Epithelial cell of proximal tubule (primary cell): ENCODE measurements around the gene ARMC2. TPM values are rescaled to one million over a fixed set of nuclear protein-coding genes. Genes with fewer than 3 reads are reported as not detected.

Experiments used
- DNase-seq: peaks from one replicate; pipeline ENCODE4 v3.0.0-alpha.2; 2011; ENCODE audit warnings: low read depth
- H3K4me3 ChIP-seq: 2 replicates; pipeline ENCODE4 v1.5.1; 2011; ENCODE audit warnings: low read depth, mild to moderate bottlenecking, low read length
- total RNA-seq: library from RNA; depleted of rRNA; stranded (reverse); fragments of >200 nt; gene quantifications from 2 replicates; pipeline ENCODE4 v1.2.3, GENCODE V29; 2015
- TF ChIP-seq, protein P1 (sequence below): conservative IDR thresholded peaks from 2 replicates; pipeline ENCODE4 v1.5.1; 2012; ENCODE audit warnings: low read depth, mild to moderate bottlenecking, low read length

Gene ARMC2
- total RNA-seq, 1 donor from 2014 or later = 1.7 TPM

GRCh38 chr6:108875161-108875555 lies 26.9 kb downstream of the ARMC2 start:
- DNase-seq = no peak
- TF ChIP-seq, protein P1, sequence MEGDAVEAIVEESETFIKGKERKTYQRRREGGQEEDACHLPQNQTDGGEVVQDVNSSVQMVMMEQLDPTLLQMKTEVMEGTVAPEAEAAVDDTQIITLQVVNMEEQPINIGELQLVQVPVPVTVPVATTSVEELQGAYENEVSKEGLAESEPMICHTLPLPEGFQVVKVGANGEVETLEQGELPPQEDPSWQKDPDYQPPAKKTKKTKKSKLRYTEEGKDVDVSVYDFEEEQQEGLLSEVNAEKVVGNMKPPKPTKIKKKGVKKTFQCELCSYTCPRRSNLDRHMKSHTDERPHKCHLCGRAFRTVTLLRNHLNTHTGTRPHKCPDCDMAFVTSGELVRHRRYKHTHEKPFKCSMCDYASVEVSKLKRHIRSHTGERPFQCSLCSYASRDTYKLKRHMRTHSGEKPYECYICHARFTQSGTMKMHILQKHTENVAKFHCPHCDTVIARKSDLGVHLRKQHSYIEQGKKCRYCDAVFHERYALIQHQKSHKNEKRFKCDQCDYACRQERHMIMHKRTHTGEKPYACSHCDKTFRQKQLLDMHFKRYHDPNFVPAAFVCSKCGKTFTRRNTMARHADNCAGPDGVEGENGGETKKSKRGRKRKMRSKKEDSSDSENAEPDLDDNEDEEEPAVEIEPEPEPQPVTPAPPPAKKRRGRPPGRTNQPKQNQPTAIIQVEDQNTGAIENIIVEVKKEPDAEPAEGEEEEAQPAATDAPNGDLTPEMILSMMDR = no peak
- H3K4me3 ChIP-seq = no peak overlapping the region

DNA sequence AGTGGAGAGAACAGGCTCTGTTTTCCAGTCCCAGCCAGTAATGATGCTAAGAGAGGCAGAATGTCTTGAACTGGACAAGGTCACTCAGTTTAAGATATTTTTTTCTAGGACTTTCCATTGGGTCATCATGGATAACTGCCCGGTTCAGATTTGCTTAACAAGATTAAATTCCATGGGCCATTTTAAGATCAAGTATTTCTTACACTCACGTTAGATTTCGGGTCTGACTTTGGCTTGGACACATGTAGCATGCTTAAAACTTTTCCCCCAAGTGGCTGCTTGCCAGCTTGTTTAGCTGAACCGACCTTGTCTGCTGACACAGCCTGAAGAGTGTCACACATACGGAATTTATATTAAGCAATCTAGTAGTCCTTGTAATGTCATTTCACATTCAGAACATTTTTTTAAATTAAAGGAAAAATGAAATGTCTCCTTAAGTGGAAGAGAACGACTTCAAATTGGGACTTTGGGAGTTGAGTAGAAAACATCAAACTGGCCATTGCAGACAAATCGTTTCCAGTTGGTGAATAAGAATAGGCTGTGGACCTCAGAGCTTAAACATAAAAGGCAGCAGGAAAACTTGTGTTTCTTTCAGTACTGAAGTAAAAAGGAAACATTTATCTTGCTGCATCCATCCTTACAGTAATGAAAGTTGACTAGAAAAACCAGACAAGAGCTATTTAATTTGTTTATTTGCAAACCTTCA lies 29.0 kb downstream of the ARMC2 start:
- DNase-seq = no peak
- TF ChIP-seq, protein P1 = no peak
- no peak overlapping the region for H3K4me3 ChIP-seq

- H3K4me3 ChIP-seq = no peak overlapping the region
- TF ChIP-seq, protein P1 = no peak
- no peak for DNase-seq
These were observed 30.7 kb downstream of the ARMC2 start for GRCh38 chr6:108878942-108879341.

GRCh38 chr6:108883172-108883571 lies 35.0 kb downstream of the ARMC2 start:
- no peak overlapping the region for H3K4me3 ChIP-seq
- TF ChIP-seq, protein P1 = no peak
- no peak for DNase-seq

DNA sequence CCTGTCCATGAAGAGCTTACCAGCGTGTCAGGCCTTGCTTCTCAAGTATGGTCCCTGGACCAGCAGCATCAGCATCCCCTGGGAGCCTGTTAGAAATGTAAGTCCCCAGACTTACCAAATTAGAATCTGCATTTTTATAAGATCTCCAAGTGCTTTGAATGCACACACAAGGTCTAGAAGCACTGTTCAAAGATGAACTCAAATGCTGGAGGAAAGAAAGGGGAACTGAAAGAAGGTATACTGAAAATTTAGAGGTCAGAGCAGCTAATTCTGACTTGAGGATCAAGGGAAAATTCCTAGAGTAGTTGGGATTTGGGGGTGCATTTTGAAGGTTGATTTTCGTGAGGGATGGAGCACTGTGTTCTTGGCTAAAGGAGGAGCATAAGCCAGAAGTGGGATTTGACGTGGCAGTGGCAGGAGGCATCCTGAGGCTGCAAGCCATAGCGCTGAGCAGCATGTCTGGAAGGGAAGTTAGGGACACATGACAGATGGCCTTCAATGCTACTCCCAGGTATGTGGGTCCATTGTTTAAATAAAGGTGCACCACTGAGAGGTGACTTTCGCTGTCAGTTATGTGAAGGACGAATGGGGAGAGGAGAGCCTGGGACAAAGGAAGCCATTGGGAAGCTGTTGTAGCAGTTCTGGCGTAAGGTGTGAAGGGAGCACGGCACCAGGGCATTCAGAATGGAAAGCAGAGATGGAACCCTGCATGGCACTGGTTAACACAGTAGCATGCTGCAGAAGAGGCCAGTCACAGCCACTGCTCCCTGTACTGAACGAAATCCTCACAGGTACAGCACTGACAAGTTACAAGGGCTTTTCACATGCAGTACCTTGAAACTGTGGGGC lies 36.2 kb downstream of the ARMC2 start:
- TF ChIP-seq, protein P1 = no peak
- H3K4me3 ChIP-seq = no peak overlapping the region
- no peak for DNase-seq

DNA sequence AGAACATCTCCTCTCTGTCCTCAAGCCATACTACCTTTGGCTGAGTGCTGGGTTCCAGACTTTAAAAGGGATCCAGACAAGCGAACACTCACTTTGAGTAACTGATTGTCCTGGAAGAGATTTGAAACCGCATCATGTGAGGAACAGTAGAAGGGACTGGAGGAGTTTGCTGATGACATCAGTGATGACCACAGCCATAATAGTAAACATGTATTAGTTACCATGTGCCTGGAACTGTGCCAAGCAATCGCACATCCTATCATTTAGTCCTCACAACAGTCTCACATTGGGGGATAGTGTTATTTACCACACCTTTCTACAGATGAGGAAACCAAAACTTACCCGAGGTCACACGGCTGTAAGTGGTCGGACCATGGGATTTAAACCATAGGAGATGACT lies 39.8 kb downstream of the ARMC2 start:
- no peak for DNase-seq
- TF ChIP-seq, protein P1 = no peak
- H3K4me3 ChIP-seq = no peak overlapping the region
